Central memory CD4-positive, alpha-beta T cell (primary cell): ENCODE measurements around the gene MAGEB6B.
"Not testable (repeated sequence)": the region's sequence is repeated elsewhere in the genome, so short reads cannot be mapped to it uniquely, and the experiment has no call there.

ENCODE experiments used
- DNase-seq: peaks from one replicate; pipeline ENCODE4 v3.0.0; 2022
- total RNA-seq, 3 experiments: gene quantifications; one replicate each; lab custom pipeline; 2026; lab: John Stamatoyannopoulos, UW

Gene MAGEB6B, protein sequence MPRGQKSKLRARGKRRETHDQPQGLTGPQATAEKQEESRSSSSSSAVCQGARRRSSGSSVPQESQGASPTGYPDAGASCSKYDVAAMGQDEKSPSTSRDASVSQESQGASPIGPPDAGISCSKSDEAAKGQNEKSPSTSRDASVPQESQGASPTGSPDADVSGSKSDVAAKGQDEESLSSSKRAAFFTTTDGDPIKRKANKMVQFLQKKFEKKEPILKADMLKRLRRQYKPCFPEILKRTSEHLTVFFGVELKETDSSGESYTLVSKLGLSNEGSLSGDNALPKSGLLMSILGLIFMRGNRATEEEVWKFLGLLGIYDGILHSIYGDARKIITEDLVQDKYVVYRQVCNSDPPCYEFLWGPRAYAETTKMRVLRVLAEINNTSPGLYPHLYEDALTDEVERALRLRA
- 0 reads per million in 3 experiments for total RNA-seq

DNA sequence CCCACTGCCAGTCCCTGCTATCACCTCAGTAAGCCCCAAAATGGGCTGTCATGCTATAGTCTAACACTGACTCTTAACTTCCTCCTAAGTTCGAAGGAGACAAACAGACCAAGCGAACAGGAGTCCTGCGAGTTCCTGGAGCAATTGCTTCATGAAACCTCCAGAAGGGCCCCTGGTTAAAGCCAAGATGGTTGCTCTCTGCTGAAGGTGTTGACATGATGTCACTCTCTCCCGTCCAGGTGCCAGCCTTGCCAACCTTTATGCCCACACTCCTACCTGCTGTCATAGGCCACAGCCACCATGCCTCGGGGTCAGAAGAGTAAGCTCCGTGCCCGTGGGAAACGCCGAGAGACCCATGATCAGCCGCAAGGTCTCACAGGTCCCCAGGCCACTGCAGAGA, at the start of gene MAGEB6B:
TSS of gene MAGEB6B (plus strand) at position 301 of the 400 bp plus-strand sequence. CDS start at position 301, 0 bp downstream.
- no peak for DNase-seq

- DNase-seq: no peak
Measured at GRCh38 chrX:26138274-26138673, 22.1 kb upstream of the MAGEB6B start, which contains the start of gene MAGEB18. Gene MAGEB18, plus strand, starts transcription at chrX:26138343. Its CDS starts 643 bp downstream, at chrX:26138986.

- DNase-seq: no peak
Measured at GRCh38 chrX:26146024-26146423, 14.4 kb upstream of the MAGEB6B start.

DNA sequence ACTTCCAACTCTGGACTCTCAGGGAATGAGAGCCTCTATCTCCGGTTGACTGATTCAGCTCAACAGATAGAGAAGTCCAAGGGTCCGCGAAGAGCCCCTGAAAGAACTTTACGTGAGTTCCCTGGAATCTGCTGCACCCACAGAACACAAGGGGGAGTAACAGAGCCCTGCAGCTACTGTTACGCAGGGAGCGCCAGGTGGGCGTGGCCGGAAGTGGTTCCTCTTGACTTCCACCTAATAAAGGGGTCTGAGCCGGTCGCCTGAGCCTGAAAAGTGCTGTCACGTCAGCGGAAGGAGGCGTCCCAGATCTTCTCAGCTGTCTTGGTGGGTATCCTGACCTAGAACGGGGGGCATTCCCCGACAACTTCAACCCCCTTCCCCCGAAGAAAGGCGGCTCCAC, 31.8 kb downstream of the MAGEB6B start, which contains the start of gene MAGEB6:
TSS of gene MAGEB6 (plus strand) at position 237 of the 400 bp plus-strand sequence. CDS start 1,407 bp downstream, outside the sequence.
- DNase-seq: no peak

GRCh38 chrX:26203561-26203960, 43.2 kb downstream of the MAGEB6B start:
- no peak for DNase-seq

DNA sequence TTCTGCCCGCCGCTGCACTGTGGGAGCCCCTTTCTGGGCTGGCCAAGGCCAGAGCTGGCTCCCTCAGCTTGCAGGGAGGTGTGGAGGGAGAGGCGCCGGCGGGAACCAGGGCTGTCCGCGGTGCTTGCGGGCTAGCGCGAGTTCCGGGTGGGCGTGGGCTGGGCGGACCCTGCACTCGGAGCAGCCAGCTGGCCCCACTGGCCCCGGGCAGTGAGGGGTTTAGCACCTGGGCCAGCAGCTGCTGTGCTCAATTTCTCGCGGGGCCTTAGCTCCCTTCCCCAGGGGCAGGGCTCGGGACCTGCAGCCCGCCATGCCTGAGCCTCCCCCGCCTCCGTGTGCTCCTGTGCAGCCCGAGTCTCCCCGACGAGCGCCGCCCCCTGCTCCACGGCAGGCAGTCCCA, 44.3 kb downstream of the MAGEB6B start:
- not testable (repeated sequence) for DNase-seq

GRCh38 chrX:26208012-26208411, 47.6 kb downstream of the MAGEB6B start:
- no peak for DNase-seq
